HT-29 (cell line): Measurements from ENCODE around the gene RNF130. TPM values are rescaled to one million over a fixed set of nuclear protein-coding genes. Genes with fewer than 3 reads are reported as not detected.
A peak's percentile ranks its signal among the peaks of the same experiment; 100 is the strongest.

Experiments used
- DNase-seq: peaks from one replicate; pipeline ENCODE4 v3.0.0-alpha.2; 2015; ENCODE audit warnings: low spot score
- small RNA-seq: library from RNA; depleted of rRNA; stranded (forward); fragments of <200 nt; gene quantifications from one replicate; pipeline ENCODE3, GENCODE V24; 2014
- total RNA-seq: library from RNA; depleted of rRNA; stranded (reverse); fragments of >200 nt; shearing (Covaris generic); gene quantifications from 2 replicates; pipeline ENCODE4 v1.2.3, GENCODE V29; 2014; rRNA removed

The RNF130 gene
- total RNA-seq, 1 experiment from 2014 or later = 14.9 TPM

GRCh38 chr5:179918742-179919486, 152.6 kb downstream of the RNF130 start:
- DNase-seq = no peak

GRCh38 chr5:179916523-179916922, 155.0 kb downstream of the RNF130 start:
- DNase-seq = no peak

GRCh38 chr5:179915406-179915935, 156.1 kb downstream of the RNF130 start:
- DNase-seq = no peak

GRCh38 chr5:179914032-179914755, 157.4 kb downstream of the RNF130 start:
- peak; percentile 71 for DNase-seq

- DNase-seq = no peak
These were observed 158.1 kb downstream of the RNF130 start for GRCh38 chr5:179913461-179913860.

GRCh38 chr5:179912951-179913350, 158.6 kb downstream of the RNF130 start:
- DNase-seq = no peak

GRCh38 chr5:179912386-179912785, 159.2 kb downstream of the RNF130 start:
- no peak for DNase-seq

- DNase-seq = no peak
These were observed 162.3 kb downstream of the RNF130 start for GRCh38 chr5:179909224-179909623.

GRCh38 chr5:179908528-179908927, 163.0 kb downstream of the RNF130 start:
- DNase-seq = no peak

GRCh38 chr5:179907556-179908324, 163.8 kb downstream of the RNF130 start, which contains the start of gene TBC1D9B:
Gene TBC1D9B (minus strand): TSS chr5:179907897. CDS start chr5:179907821, 76 bp downstream.
- peak; percentile 69 for DNase-seq

- peak; percentile 58 for DNase-seq
These were observed 164.6 kb downstream of the RNF130 start for GRCh38 chr5:179906795-179907555.

GRCh38 chr5:179906294-179906794, 165.2 kb downstream of the RNF130 start:
- DNase-seq = no peak

- DNase-seq = no peak
These were observed 166.4 kb downstream of the RNF130 start for GRCh38 chr5:179905161-179905560.

Small RNA genes lying within 50 kb of the gene (small RNA-seq; reads per million reads assigned to genes)
- gene MIR340 = 2.2 reads per million, percentile 68 among the genes with 10 or more reads in this experiment

Other genes starting within 250 kb of the RNF130 start
- 21.1 and 24.7 TPM in 2 replicates for gene MRNIP, start 212.9 kb downstream of the RNF130 start, total RNA-seq
- 59.9 and 70.6 TPM in 2 replicates for gene TBC1D9B, start 163.9 kb downstream of the RNF130 start, total RNA-seq
- gene RASGEF1C, start 137.5 kb upstream of the RNF130 start, total RNA-seq = not detected in 2 replicates
- gene MAPK9, start 220.3 kb upstream of the RNF130 start, total RNA-seq = 22.3 and 24.0 TPM in 2 replicates